T-helper 1 cell (primary cell): ENCODE measurements around the gene PTTG1IP.

ENCODE experiments used
- DNase-seq, 5 donors: peaks; one replicate each; pipeline ENCODE4 v3.0.0-alpha.2; 2012 to 2020

Gene PTTG1IP

GRCh38 chr21:44862869-44863685 is 10.4 kb downstream of the PTTG1IP start:
- no peak for DNase-seq

DNA sequence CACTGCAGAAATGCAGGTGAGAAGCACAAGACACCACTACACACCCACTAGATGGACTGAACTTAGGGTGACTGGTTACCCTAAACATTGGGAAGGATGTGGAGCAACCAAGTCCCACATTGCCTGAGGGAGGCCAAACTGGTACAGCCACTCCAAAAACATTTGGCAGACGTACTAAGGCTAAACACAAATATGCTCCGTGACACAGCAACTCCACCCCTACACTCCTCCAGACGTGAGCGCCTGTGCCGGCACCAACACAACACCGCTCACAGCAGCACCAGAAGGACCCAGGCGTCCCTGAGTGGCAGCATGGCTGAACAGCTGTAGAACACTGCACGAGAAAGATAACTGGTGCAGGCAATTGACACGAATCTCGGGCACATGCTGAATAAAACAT is 14.7 kb downstream of the PTTG1IP start:
- no peak for DNase-seq

- DNase-seq, result no peak
Measured at GRCh38 chr21:44858291-44858690, 15.2 kb downstream of the PTTG1IP start.

DNA sequence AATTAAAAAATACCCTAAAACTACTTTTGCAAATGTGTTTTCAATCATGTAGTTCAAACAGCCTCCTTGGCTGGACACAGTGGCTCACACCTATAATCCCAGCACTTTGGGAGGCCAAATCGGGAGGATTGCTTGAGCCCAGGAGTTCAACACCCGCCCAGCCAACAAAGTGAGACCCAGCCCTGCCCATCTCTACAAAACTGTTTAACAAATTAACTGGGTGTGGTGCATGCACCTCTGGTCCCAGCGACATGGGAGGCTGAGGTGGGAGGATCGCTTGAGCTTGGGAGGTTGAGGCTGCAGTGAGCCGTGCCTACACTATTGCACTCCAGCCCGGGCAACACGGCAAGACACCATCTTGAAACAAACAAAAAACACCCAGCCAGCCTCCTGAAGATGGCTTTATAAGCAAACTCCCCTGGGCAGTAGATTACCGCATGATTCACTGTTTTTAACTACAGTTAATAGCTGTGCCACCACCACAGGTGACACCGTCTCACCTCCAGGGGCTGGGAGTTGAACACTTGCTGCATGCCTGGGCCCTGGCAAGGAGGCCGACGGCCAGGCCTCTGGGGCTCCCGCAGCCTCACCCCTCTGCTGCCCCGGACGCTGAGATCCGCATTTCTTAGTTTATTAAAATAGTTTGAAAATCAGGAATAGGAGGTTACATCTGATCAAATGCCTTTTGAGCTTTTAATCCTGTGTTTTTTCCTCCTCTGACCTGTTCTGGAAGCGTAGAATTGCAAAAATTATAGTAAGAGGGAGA is 16.2 kb downstream of the PTTG1IP start:
- DNase-seq, result no peak

DNA sequence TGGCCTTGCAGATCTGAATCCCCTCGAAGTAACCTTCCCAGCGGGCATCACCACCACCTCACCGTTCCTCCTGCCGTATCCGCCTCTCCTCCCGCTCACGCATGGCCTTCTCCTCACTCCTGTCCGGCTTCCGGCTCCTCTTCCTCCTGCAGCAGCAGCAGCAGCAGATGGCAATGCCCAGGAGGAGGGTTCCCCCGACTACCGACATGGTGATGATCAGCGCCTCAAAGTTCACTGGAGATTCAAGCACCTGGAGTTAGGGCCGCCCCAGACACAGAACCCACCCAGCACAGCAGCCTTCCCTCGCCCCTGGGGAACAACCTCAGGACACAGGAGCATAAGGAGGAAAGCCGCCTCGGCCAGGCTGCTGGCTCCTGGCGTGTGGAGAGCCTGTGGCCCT is 17.4 kb downstream of the PTTG1IP start:
- no peak for DNase-seq

DNA sequence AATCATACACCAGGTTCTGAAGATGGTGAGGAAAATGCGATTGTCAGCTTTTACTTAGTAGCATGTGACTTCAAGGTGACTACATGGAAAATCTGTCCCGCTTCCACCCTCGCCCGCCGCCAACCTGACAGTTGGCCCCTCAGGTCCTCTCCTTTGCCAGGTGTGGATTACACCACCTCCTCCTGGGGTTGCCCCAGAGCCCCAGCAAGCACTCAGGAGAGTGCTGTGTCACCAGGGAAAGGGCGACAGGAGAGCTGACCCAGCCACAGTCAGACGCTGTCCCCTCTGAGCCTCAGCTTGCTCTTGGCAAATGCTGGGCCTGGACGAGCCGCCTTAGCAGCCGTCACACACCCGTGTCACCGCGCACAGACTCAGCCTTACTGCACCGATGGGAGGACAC is 17.9 kb downstream of the PTTG1IP start:
- no peak for DNase-seq

GRCh38 chr21:44854664-44855446 is 18.6 kb downstream of the PTTG1IP start:
- no peak for DNase-seq

- no peak for DNase-seq
Measured at GRCh38 chr21:44854391-44854663, 19.2 kb downstream of the PTTG1IP start.

DNA sequence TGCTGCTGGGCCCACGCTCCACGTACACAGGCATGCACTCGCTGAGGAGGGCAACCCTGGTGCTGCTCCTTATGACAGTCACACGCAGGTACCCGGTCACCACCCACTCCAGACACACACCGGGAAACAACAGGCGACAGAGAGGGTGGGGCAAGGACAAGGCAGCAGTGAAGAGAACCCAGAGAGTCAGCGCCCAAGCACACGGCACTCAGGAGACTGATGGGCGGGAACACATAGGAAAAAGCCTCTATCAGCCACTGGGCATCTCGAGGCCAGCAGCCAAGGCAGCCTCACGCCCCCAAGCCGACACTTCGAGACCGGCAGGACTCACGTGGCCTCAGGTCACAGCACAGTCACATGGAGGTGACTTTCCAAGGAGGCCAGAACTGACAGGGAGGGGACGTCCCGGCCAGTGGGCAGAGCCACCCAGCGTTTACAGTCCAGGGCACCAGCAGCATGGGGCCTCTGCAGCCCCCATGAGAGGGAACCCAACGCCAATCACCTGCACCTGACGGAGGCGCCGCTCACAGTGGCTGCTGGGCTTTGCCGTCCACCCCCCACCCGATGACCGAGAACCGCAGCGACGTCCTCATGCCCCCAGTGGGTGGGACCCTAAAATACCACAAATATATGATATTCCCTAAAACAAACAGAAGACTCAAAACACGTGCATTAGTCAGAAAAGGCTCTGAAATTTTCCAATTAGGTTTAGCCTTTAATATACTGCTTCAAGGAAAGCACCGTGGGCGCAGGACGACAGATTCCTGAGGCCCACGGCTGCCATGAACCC is 19.7 kb downstream of the PTTG1IP start:
- no peak for DNase-seq

GRCh38 chr21:44850905-44851657 is 22.4 kb downstream of the PTTG1IP start:
- DNase-seq, result no peak

- DNase-seq, result no peak
Measured at GRCh38 chr21:44850208-44850800, 23.2 kb downstream of the PTTG1IP start.

- DNase-seq, result no peak
Measured at GRCh38 chr21:44849616-44850130, 23.8 kb downstream of the PTTG1IP start.

DNA sequence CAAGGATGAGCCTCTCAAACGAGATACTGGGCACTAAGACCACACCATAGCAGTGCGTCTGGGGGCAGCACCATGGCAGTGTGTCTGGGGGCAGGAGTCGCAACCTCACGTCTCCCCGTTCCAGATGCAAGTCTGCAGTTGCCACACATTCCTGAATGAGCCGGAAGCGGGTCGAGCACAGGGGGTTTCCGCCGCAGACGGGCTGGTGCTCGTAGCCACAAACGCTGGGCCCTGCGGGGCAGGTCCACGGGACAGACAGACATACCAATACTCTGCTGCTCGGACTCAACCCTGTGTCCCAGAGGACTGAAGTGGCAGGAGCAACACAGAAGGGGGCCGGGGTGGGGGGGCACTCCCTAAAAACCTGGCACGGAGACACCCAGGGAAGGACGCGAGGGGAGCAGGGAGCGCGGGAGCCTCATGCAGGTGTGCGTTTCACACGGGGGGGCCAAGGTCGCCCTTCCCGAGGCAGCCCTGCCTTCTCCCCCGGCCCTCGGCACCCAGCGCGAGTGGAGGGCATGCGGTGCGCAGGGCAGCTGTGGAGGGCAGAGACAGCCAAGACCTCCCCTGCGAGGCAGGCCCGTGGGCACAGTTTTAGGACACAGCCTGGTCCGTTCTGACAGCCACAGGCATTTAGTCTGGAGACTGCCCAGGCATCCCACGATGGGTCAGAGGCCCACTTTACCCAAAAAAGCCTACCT is 24.5 kb downstream of the PTTG1IP start:
- DNase-seq, result no peak

GRCh38 chr21:44847261-44848056 is 26.0 kb downstream of the PTTG1IP start:
- DNase-seq, result no peak

DNA sequence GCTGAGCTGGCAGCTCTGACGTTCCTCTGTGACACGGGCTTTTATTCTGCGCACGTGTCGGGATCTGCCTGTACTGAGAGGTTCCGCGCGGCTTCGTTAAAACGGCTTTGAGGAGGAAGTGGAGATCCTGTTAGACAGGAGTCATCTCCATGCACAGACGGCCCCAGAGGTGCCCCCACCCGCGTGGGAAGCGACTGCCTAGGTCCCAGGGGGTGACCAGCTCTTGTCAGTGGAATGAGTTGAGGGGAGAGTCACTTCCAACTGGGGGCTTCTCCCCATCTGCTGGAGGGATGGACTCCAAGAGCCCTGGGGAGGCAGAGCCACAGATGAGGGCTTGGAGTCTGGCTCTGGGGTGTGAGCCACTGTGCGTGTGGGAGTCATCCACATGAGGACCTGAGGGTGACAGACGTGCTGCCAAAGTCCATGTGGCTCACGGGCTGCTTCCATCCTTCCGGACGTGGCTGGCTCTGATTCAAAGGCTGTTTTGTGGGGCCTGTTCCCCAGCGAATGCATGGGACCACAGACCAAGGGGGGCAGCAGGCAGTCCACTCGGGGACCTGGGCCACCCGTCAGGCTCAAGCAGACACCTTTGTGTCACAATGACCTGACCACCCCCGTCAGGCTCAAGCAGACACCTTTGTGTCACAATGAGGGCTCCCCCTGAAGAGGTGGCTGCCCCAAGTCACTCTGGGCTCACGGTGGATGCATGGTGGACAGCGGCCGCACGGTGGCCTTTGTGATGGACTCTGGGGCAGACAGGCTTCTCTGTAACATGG is 26.8 kb downstream of the PTTG1IP start:
- peak in 3 of 5 donors; percentile 20 to 37 (median 26) for DNase-seq

- DNase-seq, result no peak
Measured at GRCh38 chr21:44846224-44846484, 27.3 kb downstream of the PTTG1IP start.

GRCh38 chr21:44845418-44846223 is 27.9 kb downstream of the PTTG1IP start:
- DNase-seq, result peak in 4 of 5 donors; percentile 34 to 50 (median 38)

DNA sequence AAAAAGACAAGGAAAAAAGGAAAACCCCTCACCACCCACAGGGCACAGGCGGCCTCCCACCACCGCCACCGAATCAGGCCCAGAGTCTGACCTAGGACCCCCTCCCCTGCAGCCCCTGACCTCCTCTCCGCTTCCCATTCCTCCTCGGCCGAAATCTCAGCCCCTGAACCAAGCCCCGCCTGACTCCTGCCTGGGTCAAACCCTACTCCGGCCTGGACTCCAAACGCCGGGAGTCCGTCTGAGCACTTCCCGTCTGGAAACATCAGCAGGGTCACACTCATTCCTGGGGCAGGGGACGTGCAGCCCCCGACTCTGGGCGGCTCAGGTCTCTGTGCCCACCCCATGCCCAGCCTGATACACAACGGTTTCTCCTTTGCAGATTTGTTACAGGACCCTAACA is 29.2 kb downstream of the PTTG1IP start:
- DNase-seq, result no peak
